ENCODE data around the gene COL2A1. TPM values are rescaled to one million over a fixed set of nuclear protein-coding genes. Genes with fewer than 3 reads are reported as not detected.

COL2A1 gene
- total RNA-seq, 1 donor from 2014 or later: 3.8 TPM

DNA sequence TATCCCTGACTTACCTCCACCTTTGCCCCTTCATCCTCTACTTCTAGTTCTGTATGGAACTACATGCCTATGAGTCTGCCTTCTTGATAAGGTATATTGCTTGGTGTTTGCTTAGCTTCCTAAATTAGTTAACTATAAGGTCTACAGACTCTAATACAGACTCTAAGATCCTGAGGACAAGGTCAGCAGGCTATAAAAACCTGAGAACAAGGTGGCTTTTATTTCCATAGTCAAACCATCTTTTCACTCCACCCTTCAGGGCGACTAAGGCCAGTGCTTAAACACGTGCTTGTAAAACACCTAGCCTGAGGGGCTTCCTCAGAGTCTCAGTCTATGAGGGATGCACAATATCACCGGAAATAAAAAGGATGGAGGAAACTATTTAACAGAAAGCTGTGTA, 36.1 kb upstream of the COL2A1 start:
- Histone ChIP-seq H3K27me3 (ENCODE audit: control insufficient read depth, insufficient read depth, low read length) (no peaks in the 10 kb centered on the region), H3K4me3 (ENCODE audit: low read depth, low read length) (no peak overlapping the region), H3K36me3 (ENCODE audit: control insufficient read depth, insufficient read depth, low read length) (peaks cover 3% of the 10 kb centered on the region)
- DNase-seq (ENCODE audit: low read depth): no peak
- TF ChIP-seq, protein P1, sequence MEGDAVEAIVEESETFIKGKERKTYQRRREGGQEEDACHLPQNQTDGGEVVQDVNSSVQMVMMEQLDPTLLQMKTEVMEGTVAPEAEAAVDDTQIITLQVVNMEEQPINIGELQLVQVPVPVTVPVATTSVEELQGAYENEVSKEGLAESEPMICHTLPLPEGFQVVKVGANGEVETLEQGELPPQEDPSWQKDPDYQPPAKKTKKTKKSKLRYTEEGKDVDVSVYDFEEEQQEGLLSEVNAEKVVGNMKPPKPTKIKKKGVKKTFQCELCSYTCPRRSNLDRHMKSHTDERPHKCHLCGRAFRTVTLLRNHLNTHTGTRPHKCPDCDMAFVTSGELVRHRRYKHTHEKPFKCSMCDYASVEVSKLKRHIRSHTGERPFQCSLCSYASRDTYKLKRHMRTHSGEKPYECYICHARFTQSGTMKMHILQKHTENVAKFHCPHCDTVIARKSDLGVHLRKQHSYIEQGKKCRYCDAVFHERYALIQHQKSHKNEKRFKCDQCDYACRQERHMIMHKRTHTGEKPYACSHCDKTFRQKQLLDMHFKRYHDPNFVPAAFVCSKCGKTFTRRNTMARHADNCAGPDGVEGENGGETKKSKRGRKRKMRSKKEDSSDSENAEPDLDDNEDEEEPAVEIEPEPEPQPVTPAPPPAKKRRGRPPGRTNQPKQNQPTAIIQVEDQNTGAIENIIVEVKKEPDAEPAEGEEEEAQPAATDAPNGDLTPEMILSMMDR (IDR thresholded peaks at IDR 0.05; ENCODE audit: insufficient read depth, low read length, poor library complexity, severe bottlenecking): no peak

- Histone ChIP-seq H3K4me3 (ENCODE audit: low read depth, low read length) (no peak overlapping the region), H3K27me3 (ENCODE audit: control insufficient read depth, insufficient read depth, low read length) (no peaks in the 10 kb centered on the region), H3K36me3 (ENCODE audit: control insufficient read depth, insufficient read depth, low read length) (no peaks in the 10 kb centered on the region)
- DNase-seq (ENCODE audit: low read depth): no peak
- TF ChIP-seq, protein P1 (IDR thresholded peaks at IDR 0.05; ENCODE audit: insufficient read depth, low read length, poor library complexity, severe bottlenecking): no peak
These were observed 34.9 kb upstream of the COL2A1 start for GRCh38 chr12:48039151-48039550.

GRCh38 chr12:48038085-48038484, 33.8 kb upstream of the COL2A1 start:
- H3K36me3 ChIP-seq (ENCODE audit: control insufficient read depth, insufficient read depth, low read length): no peaks in the 10 kb centered on the region
- TF ChIP-seq, protein P1 (IDR thresholded peaks at IDR 0.05; ENCODE audit: insufficient read depth, low read length, poor library complexity, severe bottlenecking): no peak
- no peaks in the 10 kb centered on the region for H3K27me3 ChIP-seq (ENCODE audit: control insufficient read depth, insufficient read depth, low read length)
- DNase-seq (ENCODE audit: low read depth): no peak
- H3K4me3 ChIP-seq (ENCODE audit: low read depth, low read length): no peak overlapping the region

DNA sequence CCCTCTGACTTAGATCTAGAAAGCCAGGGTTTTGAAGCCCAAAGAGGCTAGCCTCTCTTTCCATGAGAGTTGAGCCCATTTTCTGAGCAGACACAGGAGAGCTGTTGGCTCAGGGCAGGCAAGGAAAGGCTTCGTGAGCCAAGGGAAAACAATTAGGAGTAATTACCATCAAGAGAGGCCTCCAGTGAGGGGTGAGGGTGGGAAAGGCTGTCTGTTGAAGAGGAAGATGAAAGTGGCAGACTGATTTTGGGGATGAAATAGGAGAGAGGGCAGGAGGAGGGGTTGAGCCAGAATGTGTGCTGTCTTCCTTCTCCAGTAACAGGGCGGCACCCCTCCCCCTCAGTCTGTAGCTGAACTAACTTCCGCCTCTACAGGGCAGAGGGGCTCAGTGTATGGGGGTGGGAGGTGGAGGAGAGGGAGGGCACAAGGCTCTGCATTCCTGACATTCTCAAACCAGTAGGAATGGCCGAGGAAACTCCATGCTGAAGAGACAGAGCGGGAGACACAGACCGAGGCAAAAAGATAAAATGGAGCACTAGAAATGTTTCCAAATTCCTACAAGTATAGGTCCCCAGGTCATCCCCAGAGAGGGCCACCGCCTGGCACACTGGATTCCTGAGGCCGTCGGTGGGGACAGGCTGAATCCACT, 33.1 kb upstream of the COL2A1 start:
- no peaks in the 10 kb centered on the region for H3K27me3 ChIP-seq (ENCODE audit: control insufficient read depth, insufficient read depth, low read length)
- DNase-seq (ENCODE audit: low read depth): peak; percentile 2
- TF ChIP-seq, protein P1 (IDR thresholded peaks at IDR 0.05; ENCODE audit: insufficient read depth, low read length, poor library complexity, severe bottlenecking): no peak

DNA sequence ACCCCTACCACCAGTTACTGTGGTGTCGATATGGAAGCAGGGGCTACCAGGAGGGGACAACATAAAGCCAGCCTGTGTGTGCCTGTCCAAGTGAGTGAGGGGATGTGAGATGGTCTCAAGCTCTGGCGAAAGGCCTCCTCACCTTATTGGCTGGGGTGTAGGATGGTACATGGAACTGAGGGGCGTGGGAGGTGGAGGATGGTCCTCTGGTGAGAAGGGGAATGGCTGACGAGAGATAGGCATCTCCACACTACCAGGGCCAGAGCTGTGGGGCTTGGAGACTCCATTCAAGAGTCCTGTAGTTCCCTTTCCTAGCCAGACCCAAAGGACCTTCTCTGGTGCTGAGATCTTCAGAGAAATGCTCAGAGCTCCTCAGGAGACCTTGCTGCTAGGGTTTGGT, 32.5 kb upstream of the COL2A1 start:
- no peak for DNase-seq (ENCODE audit: low read depth)
- H3K27me3 ChIP-seq (ENCODE audit: control insufficient read depth, insufficient read depth, low read length): no peaks in the 10 kb centered on the region
- H3K36me3 ChIP-seq (ENCODE audit: control insufficient read depth, insufficient read depth, low read length): no peaks in the 10 kb centered on the region
- H3K4me3 ChIP-seq (ENCODE audit: low read depth, low read length): no peak overlapping the region
- TF ChIP-seq, protein P1 (IDR thresholded peaks at IDR 0.05; ENCODE audit: insufficient read depth, low read length, poor library complexity, severe bottlenecking): no peak

More for the DNA sequence above, 33.1 kb upstream of the COL2A1 start:
- H3K4me3 ChIP-seq (ENCODE audit: low read depth, low read length): no peak overlapping the region
- no peaks in the 10 kb centered on the region for H3K36me3 ChIP-seq (ENCODE audit: control insufficient read depth, insufficient read depth, low read length)
